Measurements from ENCODE around the gene TMEM106A. TPM values are rescaled to one million over a fixed set of nuclear protein-coding genes. Genes with fewer than 3 reads are reported as not detected.
"Not testable (repeated sequence)": the region's sequence is repeated elsewhere in the genome, so short reads cannot be mapped to it uniquely, and the experiment has no call there.

TMEM106A gene
- polyA plus RNA-seq, 3 donors: 15.2 to 30.7 (median 17.3) TPM

DNA sequence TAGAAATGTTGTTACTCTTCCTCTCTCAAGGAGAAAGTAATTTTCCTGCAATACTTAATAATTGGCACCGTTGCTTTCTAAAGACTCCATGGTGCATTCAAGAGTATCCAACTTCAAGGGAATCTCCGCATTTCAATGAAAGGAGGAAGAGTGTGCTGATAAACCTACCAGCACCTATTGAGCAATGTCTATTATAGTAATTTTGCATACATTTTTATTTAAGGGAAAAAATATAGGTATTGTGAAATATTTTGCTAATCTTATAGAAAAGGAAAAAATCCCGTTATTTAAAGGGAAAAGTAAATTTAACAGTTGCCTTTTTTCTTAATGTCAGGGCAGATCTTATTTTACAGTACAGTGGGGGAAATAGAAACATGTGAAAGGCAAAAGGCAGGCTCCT is 1.1 kb upstream of the TMEM106A start:
- no peak for DNase-seq (ENCODE audit: extremely low read depth in 1 of 11, low read depth in 9 of 11, low spot score in 4 of 11)

DNA sequence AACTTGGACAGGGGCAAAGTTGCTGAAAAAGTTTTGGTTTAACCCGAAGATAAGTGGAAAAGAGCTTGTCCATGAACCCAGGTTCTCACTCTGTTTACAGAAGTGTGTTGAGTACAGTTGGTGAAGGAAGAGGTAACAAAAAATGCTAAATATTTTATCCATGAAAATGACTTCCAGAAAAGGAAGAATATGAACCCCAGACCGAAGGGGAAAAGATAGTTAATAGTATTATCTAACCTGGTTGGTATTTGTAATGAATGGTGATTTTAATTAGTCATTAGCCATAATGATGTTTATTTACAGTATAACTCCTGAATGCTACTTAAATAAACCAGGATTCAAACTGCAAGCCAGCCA is 574 bp upstream of the TMEM106A start:
- DNase-seq (ENCODE audit: extremely low read depth in 1 of 11, low read depth in 9 of 11, low spot score in 4 of 11): no peak

DNA sequence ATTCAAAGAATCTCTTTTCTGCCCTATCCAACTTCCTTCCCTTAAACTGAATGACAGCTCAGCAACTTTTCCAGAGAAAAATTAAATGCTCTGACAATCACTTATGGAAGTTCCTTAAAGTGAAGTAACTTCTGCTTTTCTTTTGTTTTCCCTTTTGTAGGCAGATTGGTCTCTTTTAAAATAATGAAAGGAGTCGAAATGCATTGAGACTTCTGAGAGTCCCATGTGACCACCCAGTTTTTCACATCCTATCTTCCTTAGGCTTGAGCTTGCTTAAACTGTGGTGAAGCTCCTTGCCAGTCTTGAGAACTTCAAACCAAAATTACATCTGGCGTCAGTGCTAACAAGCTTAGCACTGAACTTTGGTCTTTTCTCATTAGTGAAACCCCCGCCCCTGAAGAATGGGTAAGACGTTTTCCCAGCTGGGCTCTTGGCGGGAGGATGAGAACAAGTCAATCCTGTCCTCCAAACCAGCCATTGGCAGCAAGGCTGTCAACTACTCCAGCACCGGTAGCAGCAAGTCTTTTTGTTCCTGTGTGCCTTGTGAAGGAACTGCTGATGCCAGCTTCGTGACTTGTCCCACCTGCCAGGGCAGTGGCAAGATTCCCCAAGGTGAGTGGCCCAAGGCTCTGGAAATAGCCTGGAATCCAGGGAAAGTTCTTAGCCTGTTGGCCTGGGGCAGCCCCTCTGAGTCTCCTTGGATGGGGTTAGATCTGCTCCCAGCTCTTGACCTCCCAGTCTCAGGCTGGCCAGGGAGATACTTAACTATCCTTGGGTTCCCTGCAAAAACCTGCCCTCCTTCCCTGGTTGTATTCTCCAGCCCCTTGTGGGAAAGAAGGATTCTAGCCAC is 1.2 kb downstream of the TMEM106A start:
- DNase-seq (ENCODE audit: extremely low read depth in 1 of 11, low read depth in 9 of 11, low spot score in 4 of 11): peak in 1 of 11 donors; percentile 18

GRCh38 chr17:43213545-43213944 is 1.9 kb downstream of the TMEM106A start:
- no peak for DNase-seq (ENCODE audit: extremely low read depth in 1 of 11, low read depth in 9 of 11, low spot score in 4 of 11)

- no peak for DNase-seq (ENCODE audit: extremely low read depth in 1 of 11, low read depth in 9 of 11, low spot score in 4 of 11)
These were observed 3.7 kb downstream of the TMEM106A start for GRCh38 chr17:43215341-43215740.

DNA sequence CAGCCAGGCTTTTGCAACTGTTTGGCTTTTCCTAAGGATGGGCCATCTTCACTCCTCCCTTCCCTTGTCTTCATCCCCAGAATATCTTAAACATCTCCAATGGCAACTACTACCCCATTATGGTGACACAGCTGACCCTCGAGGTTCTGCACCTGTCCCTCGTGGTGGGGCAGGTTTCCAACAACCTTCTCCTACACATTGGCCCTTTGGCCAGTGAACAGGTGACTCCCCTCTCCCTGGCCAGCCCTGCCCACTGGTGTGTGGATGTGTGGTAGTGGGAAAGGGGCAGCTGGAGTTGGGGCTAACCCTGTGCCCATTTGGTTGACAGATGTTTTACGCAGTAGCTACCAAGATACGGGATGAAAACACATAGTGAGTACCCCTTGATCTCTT is 4.7 kb downstream of the TMEM106A start:
- DNase-seq (ENCODE audit: extremely low read depth in 1 of 11, low read depth in 9 of 11, low spot score in 4 of 11): no peak

DNA sequence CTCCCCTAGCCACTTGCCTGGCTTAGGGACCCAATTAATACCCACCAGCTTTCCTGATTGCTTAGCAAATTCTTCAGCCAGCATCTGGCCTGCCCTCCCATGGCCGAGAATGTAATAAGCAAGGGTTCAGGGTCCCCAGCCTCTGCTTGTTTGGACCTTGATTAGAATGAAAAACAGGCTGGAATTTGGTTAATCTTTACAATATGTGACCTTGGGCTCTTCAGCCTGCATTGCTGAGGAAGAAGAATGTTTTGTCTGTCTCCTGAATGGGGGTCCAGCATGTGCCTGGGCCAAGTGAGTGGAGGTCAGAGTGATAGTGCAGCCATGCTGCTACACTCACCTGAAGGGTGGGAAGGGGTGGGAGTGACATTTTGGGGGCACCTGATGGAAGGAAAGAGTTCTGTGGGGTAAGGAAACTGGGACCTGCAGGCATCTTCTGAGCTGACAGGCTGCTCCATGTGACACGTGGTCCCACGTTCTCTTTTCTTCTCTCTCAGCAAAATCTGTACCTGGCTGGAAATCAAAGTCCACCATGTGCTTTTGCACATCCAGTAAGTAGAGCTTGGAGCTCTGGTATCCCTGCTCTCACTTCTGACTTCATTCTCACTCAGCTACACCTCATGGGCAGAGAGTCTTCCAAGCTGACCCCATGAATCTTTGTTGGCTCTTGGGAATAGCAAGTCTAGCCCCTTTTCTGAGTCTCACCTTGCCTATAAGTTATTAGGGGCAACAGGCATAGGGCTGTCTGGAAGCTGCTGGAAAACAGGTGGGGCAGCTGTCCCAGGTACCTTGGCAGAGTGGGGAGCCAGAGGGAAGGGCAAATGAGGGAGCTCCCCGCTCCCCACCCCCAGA is 5.3 kb downstream of the TMEM106A start:
- DNase-seq (ENCODE audit: extremely low read depth in 1 of 11, low read depth in 9 of 11, low spot score in 4 of 11): peak in 1 of 11 donors; percentile 40

GRCh38 chr17:43217614-43218087 is 6.0 kb downstream of the TMEM106A start:
- no peak for DNase-seq (ENCODE audit: extremely low read depth in 1 of 11, low read depth in 9 of 11, low spot score in 4 of 11)

- DNase-seq (ENCODE audit: extremely low read depth in 1 of 11, low read depth in 9 of 11, low spot score in 4 of 11): no peak
These were observed 7.3 kb downstream of the TMEM106A start for GRCh38 chr17:43219001-43219400.

DNA sequence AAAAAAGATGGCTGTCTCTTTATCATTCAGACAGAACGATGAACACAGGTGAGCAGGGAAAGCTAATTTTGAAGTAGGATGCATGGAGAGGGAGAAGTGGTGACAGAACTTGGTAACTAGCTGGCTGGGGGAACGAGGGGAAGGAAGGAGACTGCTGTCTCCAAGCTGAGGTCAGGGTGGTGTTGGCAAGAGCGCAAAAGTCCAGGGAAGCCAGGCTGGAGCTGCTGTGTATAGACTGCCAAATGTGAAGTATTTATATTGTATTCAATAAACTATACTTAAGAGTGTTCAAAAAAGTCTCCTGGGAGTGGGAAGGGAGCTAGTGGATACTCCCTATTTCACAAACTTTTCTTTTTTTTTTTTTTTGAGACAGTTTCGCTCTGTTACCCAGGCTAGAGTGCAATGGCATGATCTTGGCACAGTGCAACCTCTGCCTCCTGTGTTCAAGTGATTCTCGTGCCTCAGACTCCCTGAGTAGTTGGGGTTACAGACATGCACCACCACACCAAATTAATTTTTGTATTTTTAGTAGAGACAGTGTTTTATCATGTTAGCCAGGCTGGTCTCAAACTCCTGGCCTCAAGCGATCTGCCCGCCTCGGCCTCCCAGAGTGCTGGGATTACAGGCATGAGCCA is 8.2 kb downstream of the TMEM106A start:
- no peak for DNase-seq (ENCODE audit: extremely low read depth in 1 of 11, low read depth in 9 of 11, low spot score in 4 of 11)

GRCh38 chr17:43220511-43221125 is 8.9 kb downstream of the TMEM106A start:
- no peak for DNase-seq (ENCODE audit: extremely low read depth in 1 of 11, low read depth in 9 of 11, low spot score in 4 of 11)

DNA sequence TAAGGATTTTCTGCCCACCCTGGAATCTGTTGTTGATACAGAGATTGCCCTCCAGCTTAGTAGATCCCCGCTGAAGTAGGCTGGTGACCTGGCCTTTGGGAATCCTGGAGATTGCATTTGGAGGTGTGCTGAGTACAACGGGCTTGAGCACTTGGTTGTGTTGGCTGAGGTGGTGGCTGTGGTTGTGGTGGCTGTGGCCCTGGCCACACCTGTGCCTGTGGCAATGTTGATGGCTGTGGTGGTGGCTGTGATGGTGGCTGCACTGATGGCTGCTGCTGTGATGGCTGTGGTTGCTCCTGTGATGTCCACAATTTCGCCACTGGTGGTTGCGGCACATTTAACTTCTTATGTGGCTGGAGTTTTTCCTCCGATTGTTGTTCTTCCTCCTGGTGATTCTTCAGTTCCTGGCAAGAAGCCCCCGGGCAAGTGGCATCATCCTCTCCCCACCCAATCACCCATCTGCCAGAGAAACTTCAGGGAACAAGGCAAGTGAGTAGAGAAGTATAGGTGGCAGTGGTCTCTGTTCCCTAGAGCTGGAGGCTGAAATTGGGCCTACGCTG is 12.6 kb downstream of the TMEM106A start:
- no peak for DNase-seq (ENCODE audit: extremely low read depth in 1 of 11, low read depth in 9 of 11, low spot score in 4 of 11)

- no peak for DNase-seq (ENCODE audit: extremely low read depth in 1 of 11, low read depth in 9 of 11, low spot score in 4 of 11)
These were observed 14.7 kb downstream of the TMEM106A start for GRCh38 chr17:43226393-43226792.

DNA sequence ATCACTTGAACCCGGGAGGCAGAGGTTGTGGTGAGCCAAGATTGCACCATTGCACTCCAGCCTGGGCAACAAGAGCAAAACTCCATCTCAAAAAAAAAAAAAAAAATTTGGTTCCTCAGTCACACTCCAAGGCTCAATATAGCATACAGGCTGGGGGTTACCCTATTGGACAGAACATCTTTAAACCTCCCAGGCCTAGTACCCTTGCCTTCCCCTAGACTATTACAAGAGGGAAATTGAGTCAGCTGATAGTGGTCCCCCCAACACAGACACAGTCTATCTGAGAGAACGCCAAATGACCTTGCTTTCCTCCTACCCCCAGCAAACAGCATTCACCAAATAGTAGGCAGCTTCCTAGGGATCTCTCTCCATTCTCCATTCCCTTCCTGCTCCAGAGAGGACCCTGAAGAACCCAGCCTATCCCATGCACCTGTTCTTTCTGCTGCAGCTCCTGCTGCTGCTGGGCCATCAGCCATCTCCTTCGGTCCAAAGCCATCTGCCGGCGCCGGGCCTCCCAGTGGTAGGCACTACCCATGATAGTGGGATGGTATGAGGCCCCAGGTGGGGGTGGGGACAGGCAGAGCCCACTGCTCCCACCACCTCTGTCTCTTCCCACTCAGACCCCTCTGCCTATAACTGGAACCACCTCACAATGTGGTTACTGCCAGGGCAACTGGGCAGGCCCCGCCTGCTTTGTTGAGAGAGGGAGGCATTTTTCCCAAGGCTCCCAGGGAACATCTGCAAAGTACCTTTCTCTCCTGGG is 16.5 kb downstream of the TMEM106A start, which contains the start of gene CCDC200:
CCDC200 (minus strand) TSS at position 604 of the 763 bp plus-strand sequence; CDS start at position 535, 69 bp downstream.
- DNase-seq (ENCODE audit: extremely low read depth in 1 of 11, low read depth in 9 of 11, low spot score in 4 of 11): not testable (repeated sequence)

DNA sequence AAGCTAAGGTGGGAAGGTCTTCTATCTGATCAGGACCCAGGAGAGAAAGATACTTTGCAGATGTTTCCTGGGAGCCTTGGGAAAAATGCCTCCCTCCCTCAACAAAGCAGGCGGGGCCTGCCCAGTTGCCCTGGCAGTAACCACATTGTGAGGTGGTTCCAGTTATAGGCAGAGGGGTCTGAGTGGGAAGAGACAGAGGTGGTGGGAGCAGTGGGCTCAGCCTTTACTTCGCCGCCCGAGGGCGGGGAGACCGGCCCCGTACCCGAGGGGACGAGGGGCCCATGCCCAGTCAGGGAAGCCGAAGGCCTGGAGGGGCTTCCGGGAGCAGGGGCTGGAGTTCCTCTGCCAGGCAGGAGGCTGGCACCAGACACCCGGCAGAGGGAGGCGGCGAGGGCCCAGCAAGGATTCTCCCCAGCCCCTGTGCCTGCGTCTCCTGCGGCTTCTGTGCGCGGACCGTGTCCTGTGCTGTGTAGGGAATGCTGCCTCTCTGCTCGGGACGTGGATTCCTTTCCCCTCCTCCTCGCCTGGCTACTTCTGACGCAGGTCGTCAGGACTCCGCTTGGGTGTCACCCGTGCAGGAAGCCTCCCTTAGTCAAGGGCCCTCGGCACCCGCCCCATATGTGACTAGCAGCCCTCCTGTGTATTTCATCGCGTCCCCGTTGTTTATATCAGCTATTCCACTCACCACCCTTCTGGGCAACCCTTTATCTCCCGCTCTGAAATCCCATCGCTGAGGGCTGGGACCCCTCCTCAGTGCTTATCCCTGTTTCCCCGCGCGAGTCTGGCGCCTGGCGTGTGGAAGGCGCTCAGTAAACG is 19.7 kb downstream of the TMEM106A start:
- DNase-seq (ENCODE audit: extremely low read depth in 1 of 11, low read depth in 9 of 11, low spot score in 4 of 11): not testable (repeated sequence)

- DNase-seq (ENCODE audit: extremely low read depth in 1 of 11, low read depth in 9 of 11, low spot score in 4 of 11): peak in 1 of 11 donors; percentile 14
These were observed 20.5 kb downstream of the TMEM106A start for GRCh38 chr17:43232021-43232699.

GRCh38 chr17:43233263-43233662 is 21.6 kb downstream of the TMEM106A start:
- DNase-seq (ENCODE audit: extremely low read depth in 1 of 11, low read depth in 9 of 11, low spot score in 4 of 11): not testable (repeated sequence)

All from renal cortex interstitium (tissue), 11 donors.